HG03025 (cell line): ENCODE data around the gene HSPA1A.
A peak's percentile ranks its signal among the peaks of the same experiment; 100 is the strongest.
"Not testable (repeated sequence)": the region's sequence is repeated elsewhere in the genome, so short reads cannot be mapped to it uniquely, and the experiment has no call there.

Source experiments
- ATAC-seq: cut with Tn5 transposase; IDR thresholded peaks from one replicate; pipeline ENCODE4 v1.9.1; 2021; ENCODE audit warnings: mild to moderate bottlenecking, moderate library complexity; ENCODE audit not compliant: unreplicated experiment, low FRiP score

HSPA1A gene

GRCh38 chr6:31806470-31807272 is 8.7 kb upstream of the HSPA1A start, which contains the start of gene LSM2:
LSM2 (minus strand) TSS chr6:31806966; CDS start chr6:31806757, 209 bp downstream.
- ATAC-seq, result peak; percentile 83

GRCh38 chr6:31808599-31808998 is 6.7 kb upstream of the HSPA1A start:
- not testable (repeated sequence) for ATAC-seq

- no peak for ATAC-seq
These were observed 3.7 kb upstream of the HSPA1A start for GRCh38 chr6:31811645-31812044.

- no peak for ATAC-seq
These were observed 1.9 kb upstream of the HSPA1A start for GRCh38 chr6:31813465-31813849.

- ATAC-seq, result no peak
These were observed 692 bp upstream of the HSPA1A start for GRCh38 chr6:31814677-31815024.

GRCh38 chr6:31817133-31817928 is 2.0 kb downstream of the HSPA1A start:
- ATAC-seq, result not testable (repeated sequence)

GRCh38 chr6:31817929-31818511 is 2.7 kb downstream of the HSPA1A start:
- not testable (repeated sequence) for ATAC-seq

GRCh38 chr6:31819871-31820299 is 4.5 kb downstream of the HSPA1A start:
- no peak for ATAC-seq

GRCh38 chr6:31820399-31820798 is 5.1 kb downstream of the HSPA1A start:
- ATAC-seq, result not testable (repeated sequence)

GRCh38 chr6:31821301-31822035 is 6.1 kb downstream of the HSPA1A start:
- ATAC-seq, result no peak

GRCh38 chr6:31822036-31822821 is 6.9 kb downstream of the HSPA1A start:
- ATAC-seq, result no peak

- not testable (repeated sequence) for ATAC-seq
These were observed 8.4 kb downstream of the HSPA1A start for GRCh38 chr6:31823592-31824196.

GRCh38 chr6:31825553-31825952 is 10.2 kb downstream of the HSPA1A start:
- no peak for ATAC-seq

GRCh38 chr6:31826793-31827285 is 11.5 kb downstream of the HSPA1A start:
- no peak for ATAC-seq

- peak; percentile 83 for ATAC-seq
These were observed 12.1 kb downstream of the HSPA1A start, which contains the start of gene HSPA1B for GRCh38 chr6:31827286-31828079. HSPA1B (plus strand) TSS chr6:31827738; CDS start chr6:31827951, 213 bp downstream.

- ATAC-seq, result no peak
These were observed 14.4 kb downstream of the HSPA1A start for GRCh38 chr6:31829633-31830283.

- ATAC-seq, result no peak
These were observed 15.6 kb downstream of the HSPA1A start for GRCh38 chr6:31830886-31831335.
